Measurements from ENCODE around the gene GPR146. TPM values are rescaled to one million over a fixed set of nuclear protein-coding genes. Genes with fewer than 3 reads are reported as not detected.

The GPR146 gene
- total RNA-seq, 1 donor: 1.2 TPM

- TF ChIP-seq CTCF (IDR thresholded peaks at IDR 0.05; ENCODE audit: insufficient read depth, low read length): no peak
- no peak overlapping the region for H3K4me3 ChIP-seq (ENCODE audit: low read depth, low read length)
- no peak for DNase-seq (ENCODE audit: low read depth)
Measured at GRCh38 chr7:1012716-1013095, 31.6 kb upstream of the GPR146 start.

DNA sequence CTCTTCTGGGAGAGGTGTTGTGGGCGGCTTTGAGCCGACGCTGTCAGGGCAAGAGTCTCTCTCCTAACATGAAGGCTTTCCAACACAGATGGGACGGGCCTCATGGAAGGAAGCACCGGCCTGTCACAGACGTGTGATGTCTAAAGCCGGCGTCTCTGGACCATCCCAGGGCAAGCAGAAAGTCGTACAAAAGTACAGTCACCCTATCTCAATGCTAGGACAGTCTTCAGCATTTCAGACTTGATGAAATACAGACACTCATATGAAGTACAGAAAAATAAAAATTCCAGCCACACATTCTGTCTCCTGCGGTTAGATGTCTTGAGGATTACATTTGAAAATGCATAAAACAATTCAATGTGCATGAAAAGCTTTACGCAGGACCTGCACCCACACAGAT lies 30.8 kb upstream of the GPR146 start:
- no peak overlapping the region for H3K4me3 ChIP-seq (ENCODE audit: low read depth, low read length)
- TF ChIP-seq CTCF (IDR thresholded peaks at IDR 0.05; ENCODE audit: insufficient read depth, low read length): no peak
- no peak for DNase-seq (ENCODE audit: low read depth)

GRCh38 chr7:1014681-1015080 lies 29.7 kb upstream of the GPR146 start:
- TF ChIP-seq CTCF (IDR thresholded peaks at IDR 0.05; ENCODE audit: insufficient read depth, low read length): no peak
- DNase-seq (ENCODE audit: low read depth): no peak
- no peak overlapping the region for H3K4me3 ChIP-seq (ENCODE audit: low read depth, low read length)

- no peak overlapping the region for H3K4me3 ChIP-seq (ENCODE audit: low read depth, low read length)
- DNase-seq (ENCODE audit: low read depth): no peak
- no peak for TF ChIP-seq CTCF (IDR thresholded peaks at IDR 0.05; ENCODE audit: insufficient read depth, low read length)
Measured at GRCh38 chr7:1015196-1016121, 28.9 kb upstream of the GPR146 start.

- no peak for DNase-seq (ENCODE audit: low read depth)
Measured at GRCh38 chr7:1016577-1017531, 27.5 kb upstream of the GPR146 start.

More at GRCh38 chr7:1016577-1017531, 27.5 kb upstream of the GPR146 start:
- no peak overlapping the region for H3K4me3 ChIP-seq (ENCODE audit: low read depth, low read length)
- no peak for TF ChIP-seq CTCF (IDR thresholded peaks at IDR 0.05; ENCODE audit: insufficient read depth, low read length)

All from fibroblast of the aortic adventitia (primary cell).